GM21619 (cell line): ENCODE measurements around the gene DDX4.

Experiments
- ATAC-seq: cut with Tn5 transposase; IDR thresholded peaks from one replicate; pipeline ENCODE4 v1.9.1; 2021; ENCODE audit not compliant: unreplicated experiment

DDX4 gene

GRCh38 chr5:55864606-55865541 lies 127.0 kb downstream of the DDX4 start:
- ATAC-seq, result no peak

- no peak for ATAC-seq
These were observed 128.0 kb downstream of the DDX4 start for GRCh38 chr5:55865831-55866230.

GRCh38 chr5:55866485-55866884 lies 128.6 kb downstream of the DDX4 start:
- no peak for ATAC-seq
